ENCODE results near the gene AK3.

The AK3 gene

DNA sequence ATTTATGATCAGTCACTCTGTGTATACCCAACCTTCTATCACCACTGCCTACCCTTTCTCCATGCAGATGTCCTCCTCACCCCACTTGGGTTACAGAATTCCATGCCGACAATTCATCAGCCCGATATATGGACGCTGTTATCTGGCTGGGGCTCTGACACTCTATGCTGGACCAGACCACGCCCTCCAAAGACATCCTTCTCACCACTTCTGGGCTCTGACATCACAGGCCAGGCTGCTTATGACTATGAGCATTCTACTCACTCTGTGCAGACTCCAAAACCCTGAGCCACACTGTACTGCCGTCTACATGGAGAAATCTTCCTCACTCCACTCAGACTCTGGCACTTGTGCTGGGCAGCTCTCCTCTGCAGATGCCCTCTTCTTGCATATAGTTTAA lies 7.6 kb upstream of the AK3 start:
- DNase-seq (ENCODE audit: low read depth in 2 of 2) = no peak

GRCh38 chr9:4746278-4747030 lies 5.5 kb upstream of the AK3 start:
- no peak for DNase-seq (ENCODE audit: low read depth in 2 of 2)

DNA sequence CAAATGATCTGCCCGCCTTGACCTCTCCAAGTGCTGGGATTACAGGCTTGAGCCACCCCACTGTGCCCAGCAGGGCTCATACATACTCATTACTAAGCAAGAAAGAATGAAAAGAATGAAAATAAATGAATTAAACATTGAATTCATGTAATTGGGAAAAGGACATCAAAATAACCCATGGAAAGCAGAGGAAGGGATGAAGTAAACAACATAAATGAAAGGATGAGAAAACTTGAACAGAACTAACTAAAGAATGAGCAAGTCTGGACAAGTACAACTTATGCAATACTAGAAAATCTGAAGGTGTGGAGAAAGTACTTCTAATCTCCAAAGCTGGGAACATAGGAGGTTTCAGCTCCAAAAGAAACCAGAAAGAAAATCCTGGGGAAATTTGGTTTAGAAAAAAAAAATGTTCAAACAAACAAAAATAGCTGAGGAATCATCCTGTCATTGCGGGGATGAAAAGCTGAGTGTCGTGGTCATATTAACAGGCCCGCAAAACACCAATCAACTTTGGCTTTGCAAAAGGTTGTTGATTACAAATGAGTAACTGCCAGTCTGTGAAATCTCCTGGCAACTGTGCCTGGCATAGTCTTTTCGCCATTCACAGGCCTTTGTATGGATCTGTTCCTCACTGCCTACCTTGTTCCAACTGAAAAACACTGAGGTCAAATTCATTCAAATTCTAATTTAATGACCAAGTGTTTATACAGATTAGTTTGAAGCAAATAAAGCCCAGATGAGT lies 2.3 kb upstream of the AK3 start:
- DNase-seq (ENCODE audit: low read depth in 2 of 2) = no peak

- DNase-seq (ENCODE audit: low read depth in 2 of 2) = no peak
Observed at GRCh38 chr9:4742246-4742645, 1.2 kb upstream of the AK3 start.

GRCh38 chr9:4741365-4742089 lies 525 bp upstream of the AK3 start:
- DNase-seq (ENCODE audit: low read depth in 2 of 2) = no peak

DNA sequence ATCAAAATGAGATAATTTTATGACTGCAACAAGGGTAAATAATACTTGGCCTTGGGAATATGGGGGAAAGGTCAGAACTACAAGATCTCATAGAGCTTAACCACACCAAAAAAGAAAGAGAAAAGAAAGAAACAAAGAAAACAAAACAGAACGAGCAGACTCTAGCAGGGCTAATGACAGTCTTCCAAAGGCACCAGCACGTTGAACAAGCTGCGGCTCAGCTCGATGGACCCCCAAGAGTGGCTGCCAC lies 689 bp downstream of the AK3 start:
- no peak for DNase-seq (ENCODE audit: low read depth in 2 of 2)

- DNase-seq (ENCODE audit: low read depth in 2 of 2) = no peak
Observed at GRCh38 chr9:4739587-4740387, 1.2 kb downstream of the AK3 start.

GRCh38 chr9:4738866-4739586 lies 2.0 kb downstream of the AK3 start:
- DNase-seq (ENCODE audit: low read depth in 2 of 2) = no peak

DNA sequence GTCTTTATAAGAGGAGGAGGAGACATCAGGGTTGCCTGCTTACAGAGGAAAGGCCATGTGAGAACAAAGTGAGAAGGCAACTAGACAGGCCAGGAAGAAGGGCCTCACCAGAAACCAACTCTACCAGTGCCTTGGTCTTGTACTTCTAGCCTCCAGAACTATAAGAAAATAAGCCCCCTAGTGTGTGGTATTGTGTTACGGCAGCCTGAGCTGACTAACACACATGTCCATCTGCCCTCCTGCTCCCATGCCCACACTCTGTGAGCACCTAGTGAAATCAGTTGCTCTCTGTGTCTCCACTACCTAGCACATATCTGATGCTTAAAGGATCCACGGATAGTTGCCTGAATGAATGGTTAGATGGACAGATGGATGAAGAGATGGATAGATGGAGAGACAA lies 6.9 kb downstream of the AK3 start:
- DNase-seq (ENCODE audit: low read depth in 2 of 2) = no peak

DNA sequence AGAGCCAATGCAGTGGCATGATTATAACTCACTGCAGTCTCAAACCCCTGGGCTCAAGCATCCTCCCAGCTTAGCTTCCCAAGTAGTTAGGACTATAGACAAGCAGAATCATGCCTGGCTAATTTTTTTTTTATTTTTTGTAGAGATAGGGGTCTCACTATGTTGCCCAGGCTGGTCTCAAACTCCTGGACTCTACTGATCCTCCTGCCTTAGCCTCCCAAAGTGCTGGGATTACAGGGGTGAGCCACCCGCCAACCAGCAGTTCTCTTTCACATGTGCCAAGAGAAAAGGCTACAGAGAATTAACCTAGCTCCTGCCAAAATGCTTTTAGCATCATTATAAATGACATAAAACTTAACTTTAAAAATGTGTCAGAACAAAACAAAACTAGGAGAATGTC lies 8.1 kb downstream of the AK3 start:
- no peak for DNase-seq (ENCODE audit: low read depth in 2 of 2)

GRCh38 chr9:4727593-4727992 lies 13.4 kb downstream of the AK3 start:
- DNase-seq (ENCODE audit: low read depth in 2 of 2) = no peak

GRCh38 chr9:4725706-4726442 lies 15.1 kb downstream of the AK3 start:
- no peak for DNase-seq (ENCODE audit: low read depth in 2 of 2)

DNA sequence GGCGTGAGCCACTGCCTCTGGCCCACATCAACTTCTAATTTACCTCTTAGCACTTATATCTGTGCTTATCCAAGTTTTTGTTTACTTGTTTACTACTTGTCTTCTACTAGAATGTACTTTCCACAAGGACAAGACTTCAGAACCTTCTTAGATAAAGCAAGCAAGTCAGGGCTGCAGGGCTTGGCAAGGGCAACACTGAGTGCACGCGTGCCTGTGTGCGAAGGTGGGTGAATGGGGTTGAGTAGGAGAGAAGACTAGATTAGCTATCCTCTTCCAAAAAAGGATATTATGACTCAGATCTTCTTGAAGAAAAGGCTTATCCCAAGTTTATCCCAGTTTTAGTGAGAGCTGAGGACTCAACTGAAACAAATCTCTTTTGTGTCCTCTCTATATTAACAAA lies 19.3 kb downstream of the AK3 start:
- no peak for DNase-seq (ENCODE audit: low read depth in 2 of 2)

DNA sequence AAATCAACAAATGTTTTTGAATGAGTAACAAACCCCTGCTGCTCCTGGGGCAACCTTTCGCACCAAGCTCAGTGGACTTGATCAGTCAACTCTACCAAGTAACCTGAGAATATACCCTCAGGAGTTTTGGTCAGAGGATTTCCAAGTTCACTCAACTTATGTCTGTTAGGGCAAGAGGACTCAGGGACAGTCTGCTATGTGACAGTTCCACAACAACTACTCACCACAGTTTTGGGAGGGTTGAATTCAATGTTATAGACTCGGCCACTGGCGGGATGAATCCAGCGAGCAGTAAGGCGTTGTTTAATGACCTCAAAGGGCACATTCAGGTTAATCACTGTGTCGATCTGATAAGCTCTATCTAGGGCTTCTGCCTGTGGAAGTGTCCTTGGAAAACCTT lies 22.1 kb downstream of the AK3 start:
- DNase-seq (ENCODE audit: low read depth in 2 of 2) = no peak

- DNase-seq (ENCODE audit: low read depth in 2 of 2) = no peak
Observed at GRCh38 chr9:4717815-4718214, 23.2 kb downstream of the AK3 start.

- no peak for DNase-seq (ENCODE audit: low read depth in 2 of 2)
Observed at GRCh38 chr9:4716163-4716562, 24.8 kb downstream of the AK3 start.

DNA sequence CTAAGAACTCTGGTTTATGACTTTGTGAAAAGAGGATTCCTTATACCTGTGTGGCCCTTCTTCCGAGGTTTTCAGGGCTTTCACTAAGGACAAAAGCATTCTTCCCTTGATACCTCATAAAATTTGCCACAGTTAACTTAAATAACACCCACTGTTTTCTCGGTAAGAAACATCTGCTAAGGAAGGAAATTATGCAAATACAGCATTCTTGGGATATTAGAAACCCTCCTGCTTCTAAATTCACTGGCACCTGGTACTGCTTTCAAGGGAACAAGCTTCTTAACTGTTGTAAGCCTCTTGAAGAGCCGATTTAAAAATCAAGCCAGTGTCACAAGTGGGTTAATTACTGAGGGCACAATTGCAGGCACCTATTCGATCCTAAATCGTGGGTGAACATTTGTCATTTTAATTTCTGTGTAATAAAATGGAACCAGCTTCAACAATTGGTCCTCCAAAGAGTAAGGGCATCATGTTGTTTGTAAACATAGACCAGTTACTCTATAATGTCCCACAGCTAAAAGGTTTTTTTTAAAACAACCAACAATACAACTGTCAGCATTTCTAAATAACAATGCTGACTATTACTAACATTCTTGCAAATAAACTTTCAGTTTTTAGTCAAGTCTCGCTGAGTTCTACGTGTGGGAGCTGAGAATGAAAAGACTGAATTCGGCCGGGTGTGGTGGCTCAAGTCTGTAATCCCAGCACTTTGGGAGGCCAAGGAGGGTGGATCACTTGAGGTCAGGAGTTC lies 26.6 kb downstream of the AK3 start:
- no peak for DNase-seq (ENCODE audit: low read depth in 2 of 2)

- no peak for DNase-seq (ENCODE audit: low read depth in 2 of 2)
Observed at GRCh38 chr9:4713849-4714248, 27.2 kb downstream of the AK3 start.

GRCh38 chr9:4709380-4709779 lies 31.6 kb downstream of the AK3 start:
- DNase-seq (ENCODE audit: low read depth in 2 of 2) = no peak

GRCh38 chr9:4706971-4707622 lies 33.9 kb downstream of the AK3 start:
- DNase-seq (ENCODE audit: low read depth in 2 of 2) = no peak

Measured in stimulated activated CD4-positive, alpha-beta T cell treated with anti-CD3 and anti-CD28 coated beads, Interleukin-1b, Interleukin-23, amount 100 ng/mL, for 4 hours (primary cell).